SK-N-SH treated with all-trans-retinoic acid at 6 μM for 48 hours (cell line): ENCODE measurements around the gene ZDHHC3.
A peak's percentile ranks its signal among the peaks of the same experiment; 100 is the strongest.

Source experiments
- ATAC-seq: fragments of 200-7000 bp; cut with Tn5 transposase; 3 replicates; pipeline ENCODE4 v1.9.1; 2020; ENCODE audit warnings: mild to moderate bottlenecking, moderate library complexity
- ARNTL ChIP-seq: fragments of 450-650 bp; formaldehyde crosslinking; IDR thresholded peaks from 2 replicates; pipeline ENCODE4 v1.5.0; 2020; ENCODE audit warnings: low read depth, mild to moderate bottlenecking, moderate library complexity, borderline replicate concordance
- BACH2 ChIP-seq: fragments of 250-450 bp; sonication (Bioruptor Pico); IDR thresholded peaks from 2 replicates; pipeline ENCODE4 v1.9.0; 2021; ENCODE audit warnings: mild to moderate bottlenecking, borderline replicate concordance
- CREB5 ChIP-seq: fragments of 250-450 bp; sonication (Bioruptor Pico); IDR thresholded peaks from 2 replicates; pipeline ENCODE4 v1.5.1; 2020; ENCODE audit warnings: low read depth, mild to moderate bottlenecking, moderate library complexity
- CSDC2 ChIP-seq: fragments of 250-450 bp; sonication (Bioruptor Pico); IDR thresholded peaks from 2 replicates; pipeline ENCODE4 v1.5.0; 2020; ENCODE audit warnings: mild to moderate bottlenecking, moderate library complexity
- CSRNP3 ChIP-seq: fragments of 250-450 bp; sonication (Bioruptor Pico); IDR thresholded peaks from 2 replicates; pipeline ENCODE4 v1.5.1; 2021; ENCODE audit warnings: mild to moderate bottlenecking, moderate library complexity
- ESRRG ChIP-seq: fragments of 250-450 bp; sonication (Bioruptor Pico); IDR thresholded peaks from 2 replicates; pipeline ENCODE4 v1.6.1; 2021; ENCODE audit warnings: mild to moderate bottlenecking
- GLIS3 ChIP-seq: fragments of 250-450 bp; sonication (Bioruptor Pico); IDR thresholded peaks from 2 replicates; pipeline ENCODE4 v1.5.0; 2020; ENCODE audit warnings: mild to moderate bottlenecking, moderate library complexity
- PATZ1 ChIP-seq: fragments of 250-450 bp; sonication (Bioruptor Pico); IDR thresholded peaks from 2 replicates; pipeline ENCODE4 v1.8.0; 2020; ENCODE audit warnings: mild to moderate bottlenecking, moderate library complexity, borderline replicate concordance
- PPARA ChIP-seq: fragments of 250-450 bp; sonication (Bioruptor Pico); IDR thresholded peaks from 2 replicates; pipeline ENCODE4 v1.5.0; 2020; ENCODE audit warnings: mild to moderate bottlenecking, borderline replicate concordance
- RARB ChIP-seq: fragments of 250-450 bp; sonication (Bioruptor Pico); IDR thresholded peaks from 2 replicates; pipeline ENCODE4 v1.8.0; 2021; ENCODE audit warnings: mild to moderate bottlenecking, moderate library complexity
- SNAI2 ChIP-seq: fragments of 250-450 bp; sonication (Bioruptor Pico); IDR thresholded peaks from 2 replicates; pipeline ENCODE4 v1.5.0; 2020; ENCODE audit warnings: mild to moderate bottlenecking, moderate library complexity
- TCF4 ChIP-seq: fragments of 250-450 bp; sonication (Bioruptor Pico); IDR thresholded peaks from 2 replicates; pipeline ENCODE4 v1.8.0; 2021; ENCODE audit warnings: mild to moderate bottlenecking, moderate library complexity, borderline replicate concordance
- TOX ChIP-seq: fragments of 250-450 bp; sonication (Bioruptor Pico); IDR thresholded peaks from 2 replicates; pipeline ENCODE4 v1.8.0; 2021; ENCODE audit warnings: mild to moderate bottlenecking, moderate library complexity, borderline replicate concordance
- TSHZ2 ChIP-seq: fragments of 250-450 bp; sonication (Bioruptor Pico); IDR thresholded peaks from 2 replicates; pipeline ENCODE4 v1.5.0; 2020; ENCODE audit warnings: mild to moderate bottlenecking, moderate library complexity
- ZC3H10 ChIP-seq: fragments of 250-450 bp; sonication (Bioruptor Pico); IDR thresholded peaks from 2 replicates; pipeline ENCODE4 v1.5.1; 2021; ENCODE audit warnings: mild to moderate bottlenecking, moderate library complexity
- ZNF565 ChIP-seq: fragments of 450-650 bp; formaldehyde crosslinking; conservative IDR thresholded peaks from 2 replicates; pipeline ENCODE4 v1.5.0; 2020; ENCODE audit warnings: low read depth, mild to moderate bottlenecking, moderate library complexity
- ZNF70 ChIP-seq: fragments of 450-650 bp; formaldehyde crosslinking; IDR thresholded peaks from 2 replicates; pipeline ENCODE4 v1.5.0; 2020; ENCODE audit warnings: mild to moderate bottlenecking, moderate library complexity
- ZNF8 ChIP-seq: fragments of 450-650 bp; formaldehyde crosslinking; IDR thresholded peaks from 2 replicates; pipeline ENCODE4 v1.5.0; 2020; ENCODE audit warnings: mild to moderate bottlenecking, moderate library complexity

Gene ZDHHC3

GRCh38 chr3:44896440-44896839, 79.5 kb downstream of the ZDHHC3 start (continued):
- no peak for TF ChIP-seq TSHZ2 (CRISPR knock-in tag)
- TF ChIP-seq ZC3H10 = no peak
- TF ChIP-seq BACH2 (CRISPR knock-in tag) = no peak
- TF ChIP-seq ARNTL (CRISPR knock-in tag) = no peak

- no peak for ATAC-seq
These were observed 81.5 kb downstream of the ZDHHC3 start for GRCh38 chr3:44894485-44894884.

GRCh38 chr3:44893097-44893496, 82.9 kb downstream of the ZDHHC3 start:
- peak; percentile 73 for ATAC-seq
- TF ChIP-seq TCF4 (CRISPR knock-in tag) (no peak), PATZ1 (no peak), ARNTL (CRISPR knock-in tag) (no peak), RARB (no peak), BACH2 (CRISPR knock-in tag) (no peak), ZNF70 (CRISPR knock-in tag) (no peak), CSRNP3 (no peak), ZNF565 (CRISPR knock-in tag) (no peak), TSHZ2 (CRISPR knock-in tag) (no peak), GLIS3 (CRISPR knock-in tag) (no peak), PPARA (no peak), CSDC2 (CRISPR knock-in tag) (no peak)

More at GRCh38 chr3:44894485-44894884, 81.5 kb downstream of the ZDHHC3 start:
- TF ChIP-seq ZNF565 (CRISPR knock-in tag) (no peak), PATZ1 (no peak), ZNF8 (no peak), ZC3H10 (no peak), CSRNP3 (no peak), TOX (CRISPR knock-in tag) (no peak), BACH2 (CRISPR knock-in tag) (no peak), ZNF70 (CRISPR knock-in tag) (no peak), SNAI2 (no peak), TCF4 (CRISPR knock-in tag) (no peak), ESRRG (CRISPR knock-in tag) (no peak), CSDC2 (CRISPR knock-in tag) (no peak), CREB5 (no peak)
